MV-4-11 (cell line): ENCODE results near the gene SLC9C1.
A peak's percentile ranks its signal among the peaks of the same experiment; 100 is the strongest.

Source experiments
- DNase-seq: peaks from one replicate; lab custom pipeline; 2025; lab: John Stamatoyannopoulos, UW

SLC9C1 gene

DNA sequence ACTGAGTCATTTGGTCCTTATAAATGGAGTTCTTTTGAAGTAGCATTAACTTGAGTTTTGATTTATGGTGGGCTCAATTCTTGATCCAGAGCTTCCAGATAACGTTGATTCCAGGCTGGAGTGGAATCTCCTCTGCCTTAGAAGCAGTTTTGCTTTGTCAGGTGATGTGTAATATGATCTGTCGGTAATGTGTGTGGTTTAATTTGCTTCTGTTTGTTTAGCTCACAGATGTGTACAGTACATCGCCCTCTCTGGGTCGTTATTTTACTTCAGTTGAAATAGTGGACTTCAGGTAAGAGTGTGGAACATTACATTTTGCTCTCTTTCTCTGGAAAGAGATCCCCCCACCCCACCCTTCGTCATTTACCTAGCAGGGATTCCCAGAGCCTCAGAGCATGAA, 184.7 kb downstream of the SLC9C1 start:
- no peak for DNase-seq

DNA sequence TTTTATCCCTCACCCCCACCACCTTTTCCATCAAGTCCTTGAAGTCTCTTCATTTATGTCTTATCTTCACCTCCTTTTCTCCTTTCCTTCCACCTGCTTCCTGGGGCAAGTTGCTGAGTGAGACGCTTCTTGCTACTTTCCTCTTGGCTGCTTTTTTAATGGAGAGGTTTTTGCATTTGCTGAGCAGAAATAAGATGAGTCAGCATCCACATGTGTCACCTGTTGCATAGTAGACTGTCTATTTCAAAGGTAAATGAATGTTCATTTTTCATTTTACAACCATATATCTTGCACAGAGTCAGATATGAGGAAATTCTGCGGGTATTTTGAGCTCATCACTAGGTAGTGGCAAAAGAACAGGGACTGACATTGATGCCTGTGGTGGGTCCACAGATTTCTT, 189.2 kb downstream of the SLC9C1 start:
- no peak for DNase-seq

DNA sequence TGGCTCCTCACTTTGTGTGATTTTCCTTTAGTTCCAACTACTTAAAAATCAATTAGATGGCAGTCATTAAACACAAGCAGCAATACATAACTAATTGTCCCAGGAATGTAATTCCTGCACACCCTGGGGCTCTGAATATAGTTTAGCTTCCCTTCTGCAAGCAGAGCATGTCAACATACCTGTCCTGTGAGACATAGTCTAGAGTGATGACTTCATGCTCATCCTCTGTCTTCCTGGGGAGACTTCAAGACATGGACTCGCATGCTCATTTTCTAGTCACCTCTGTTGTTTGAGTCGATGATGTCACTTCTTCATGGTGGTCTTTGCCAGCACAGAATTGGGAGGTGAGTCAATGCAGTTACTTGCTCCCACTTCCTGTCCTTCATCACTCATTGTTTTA, 192.1 kb downstream of the SLC9C1 start:
- no peak for DNase-seq

DNA sequence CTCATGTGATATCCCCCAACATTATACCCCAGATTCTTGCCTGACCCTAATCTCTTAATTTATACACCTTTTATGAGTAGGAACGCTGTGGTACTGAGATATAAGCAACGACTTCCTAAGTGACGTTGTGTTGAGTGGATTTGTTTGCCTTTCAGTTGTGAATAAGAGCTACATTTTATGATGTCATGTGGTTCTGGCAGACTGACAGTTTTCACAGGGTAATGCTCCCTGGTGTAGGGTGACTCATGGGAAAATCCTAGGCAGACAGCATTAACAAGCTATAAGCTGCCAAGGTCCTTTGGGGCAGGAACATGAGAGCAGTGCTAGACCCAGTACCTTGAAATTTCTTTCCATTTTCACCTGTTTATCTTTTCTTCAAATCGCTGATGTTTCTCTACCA, 196.6 kb downstream of the SLC9C1 start:
- peak; percentile 42 for DNase-seq

DNA sequence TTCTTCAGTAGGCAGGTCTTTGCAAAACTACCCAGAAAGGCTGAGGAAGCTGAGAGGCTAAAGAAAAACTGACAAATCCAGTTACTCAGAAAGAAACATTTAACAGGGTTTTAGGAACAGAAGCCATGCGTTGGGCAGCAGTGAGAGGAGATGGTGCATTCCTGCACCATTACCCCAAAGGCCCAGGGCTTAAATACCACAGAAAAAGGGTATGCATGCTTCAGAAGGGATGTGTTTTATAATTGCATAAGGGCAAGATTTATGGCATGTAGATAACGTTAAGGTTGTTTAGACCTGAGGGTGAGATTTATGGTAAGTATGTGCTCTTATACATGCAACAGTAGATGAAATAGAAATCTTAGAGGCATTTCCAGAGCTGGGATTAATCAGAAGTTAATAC, 197.8 kb downstream of the SLC9C1 start:
- no peak for DNase-seq

DNA sequence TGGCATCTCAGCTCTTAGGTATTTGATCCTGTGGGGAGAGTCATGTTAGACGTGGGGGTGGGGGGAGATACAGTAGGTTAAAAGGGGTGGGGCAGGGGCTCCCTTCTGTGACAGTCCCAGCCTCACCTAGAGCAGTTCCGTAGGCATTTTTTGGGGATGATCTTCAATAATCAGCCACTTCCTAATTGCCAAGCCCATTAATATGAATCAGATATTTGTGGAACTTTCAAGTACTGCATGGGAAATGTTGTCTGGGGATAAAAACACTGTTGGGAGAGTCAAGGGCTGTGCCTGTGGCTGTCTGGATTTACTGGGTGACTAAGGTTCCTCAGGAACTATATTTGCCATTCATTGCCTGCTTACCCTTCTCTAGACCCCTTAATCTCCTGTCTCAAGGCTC, 198.3 kb downstream of the SLC9C1 start:
- DNase-seq, result no peak

DNA sequence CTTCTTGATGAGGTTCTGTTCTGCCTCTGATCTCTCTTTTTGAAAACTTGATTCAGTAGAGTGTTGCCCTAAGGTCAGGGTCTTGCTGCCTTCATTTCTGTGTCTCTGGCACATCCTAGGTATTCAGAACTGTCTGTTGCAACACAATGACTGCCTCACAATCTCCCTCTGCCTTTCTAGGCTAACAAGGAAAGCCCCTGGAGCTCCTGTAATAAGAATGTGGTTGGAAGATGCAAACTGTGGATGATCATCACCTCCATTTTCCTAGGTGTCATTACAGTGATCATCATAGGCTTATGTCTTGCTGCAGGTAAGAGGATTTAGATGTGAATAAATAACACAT, 200.9 kb downstream of the SLC9C1 start:
- DNase-seq, result no peak

DNA sequence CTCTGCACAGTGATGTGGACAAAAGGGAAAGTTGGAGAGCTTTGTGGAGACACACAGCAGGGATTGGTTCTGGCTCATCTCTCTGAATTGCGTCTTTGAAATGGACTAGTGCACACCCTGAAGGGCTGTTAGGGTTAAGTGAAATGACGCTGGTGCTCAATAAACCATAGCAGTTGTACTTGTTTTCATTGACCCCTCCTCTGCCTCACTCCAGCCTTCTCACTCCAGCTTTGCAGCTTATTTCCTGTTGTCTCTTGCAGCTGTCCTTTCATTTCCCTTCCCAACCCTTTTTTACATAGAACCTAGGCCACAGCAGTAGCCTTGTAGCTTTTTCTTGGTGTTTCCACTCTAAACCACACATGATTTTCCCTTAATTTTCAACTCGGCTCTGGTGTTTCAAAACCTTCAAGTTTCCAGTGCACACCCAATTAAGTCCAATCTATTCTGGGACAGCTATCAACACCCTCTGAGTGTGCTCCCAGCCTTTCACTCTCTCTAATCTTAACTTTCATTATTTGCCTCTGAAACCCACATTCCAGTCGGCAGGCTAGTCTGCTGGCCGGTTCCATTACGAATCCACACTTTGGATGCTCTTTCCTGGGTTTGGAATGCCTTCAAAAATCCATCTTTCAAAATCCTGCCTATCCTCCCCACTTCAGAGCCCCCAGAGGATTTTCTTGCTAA, 201.4 kb downstream of the SLC9C1 start:
- DNase-seq, result peak; percentile 76

GRCh38 chr3:112090887-112091586, 203.0 kb downstream of the SLC9C1 start:
- no peak for DNase-seq
